IPS-20b (cell line): ENCODE data around the gene NCBP3.

ENCODE experiments used
- H3K27ac ChIP-seq: one replicate; pipeline ENCODE4 v1.5.1; 2013; ENCODE audit warnings: low read length
- H3K27me3 ChIP-seq: 2 replicates; pipeline ENCODE4 v1.6.1; 2013; ENCODE audit warnings: mild to moderate bottlenecking, low read length, inconsistent platforms; ENCODE audit not compliant: insufficient read depth
- H3K36me3 ChIP-seq: 2 replicates; pipeline ENCODE4 v1.6.1; 2013; ENCODE audit warnings: low read depth, mild to moderate bottlenecking, inconsistent platforms, low read length, moderate library complexity; ENCODE audit not compliant: insufficient read depth
- H3K4me1 ChIP-seq: 2 replicates; pipeline ENCODE4 v1.6.1; 2013; ENCODE audit warnings: mild to moderate bottlenecking, control low read depth, inconsistent platforms, low read length, moderate library complexity; ENCODE audit not compliant: insufficient read depth
- H3K4me3 ChIP-seq: 2 replicates; pipeline ENCODE4 v1.5.1; 2013; ENCODE audit warnings: mild to moderate bottlenecking, low read length, inconsistent platforms
- H3K9ac ChIP-seq: 2 replicates; pipeline ENCODE4 v1.6.1; 2013; ENCODE audit warnings: low read depth, mild to moderate bottlenecking, inconsistent platforms, low read length, moderate library complexity
- H3K9me3 ChIP-seq: 2 replicates; pipeline ENCODE4 v1.6.1; 2013; ENCODE audit warnings: mild to moderate bottlenecking, low read depth, low read length, inconsistent platforms; ENCODE audit not compliant: insufficient read depth

Gene NCBP3

GRCh38 chr17:3755335-3756030 lies 90.6 kb downstream of the NCBP3 start:
- no peaks in the 10 kb centered on the region for H3K27me3 ChIP-seq
- peak overlapping the region; percentile 83 for H3K4me3 ChIP-seq

GRCh38 chr17:3754458-3755334 lies 91.3 kb downstream of the NCBP3 start:
- Histone ChIP-seq H3K27me3 (no peaks in the 10 kb centered on the region), H3K9ac (peak overlapping the region; percentile 82; the same call in 1 of the 2 replicates), H3K4me1 (no peaks in the 10 kb centered on the region), H3K9me3 (no peaks in the 10 kb centered on the region), H3K27ac (no peak overlapping the region), H3K4me3 (peak overlapping the region; percentile 83), H3K36me3 (no peaks in the 10 kb centered on the region)

More at GRCh38 chr17:3755335-3756030, 90.6 kb downstream of the NCBP3 start:
- Histone ChIP-seq H3K27ac (no peak overlapping the region), H3K9me3 (no peaks in the 10 kb centered on the region; the same call in 1 of the 2 replicates), H3K36me3 (no peaks in the 10 kb centered on the region), H3K4me1 (no peaks in the 10 kb centered on the region), H3K9ac (peak overlapping the region; percentile 82; the same call in 1 of the 2 replicates)

- Histone ChIP-seq H3K27me3 (no peaks in the 10 kb centered on the region), H3K27ac (no peak overlapping the region), H3K4me3 (no peak overlapping the region), H3K4me1 (no peaks in the 10 kb centered on the region), H3K36me3 (no peaks in the 10 kb centered on the region), H3K9ac (no peak overlapping the region), H3K9me3 (no peaks in the 10 kb centered on the region)
Measured at GRCh38 chr17:3754066-3754457, 92.0 kb downstream of the NCBP3 start.

- H3K9ac ChIP-seq = no peak overlapping the region
- no peak overlapping the region for H3K27ac ChIP-seq
- H3K36me3 ChIP-seq = no peaks in the 10 kb centered on the region
- H3K9me3 ChIP-seq = no peaks in the 10 kb centered on the region
- H3K27me3 ChIP-seq = no peaks in the 10 kb centered on the region
- H3K4me1 ChIP-seq = no peaks in the 10 kb centered on the region
- no peak overlapping the region for H3K4me3 ChIP-seq
Measured at GRCh38 chr17:3753624-3754023, 92.4 kb downstream of the NCBP3 start.
